ENCODE results near the gene ST3GAL3.

GRCh38 chr1:43872280-43872679, 164.9 kb downstream of the ST3GAL3 start:
- no peak for TF ChIP-seq POLR2AphosphoS5 (IDR thresholded peaks at IDR 0.05)
- TF ChIP-seq CTCF (IDR thresholded peaks at IDR 0.05), result no peak

Measured in prostate gland (tissue), 2 donors.